Trophoblast cell (in vitro differentiated cells and primary cell): ENCODE data around the gene ESYT2.

Experiments used
- DNase-seq, 2 donors: peaks; one replicate each; pipeline ENCODE4 v3.0.0-alpha.2; 2016
- H2AFZ ChIP-seq: 2 replicates; pipeline ENCODE4 v1.6.1; 2013; ENCODE audit warnings: low read length, moderate library complexity, mild to moderate bottlenecking; ENCODE audit not compliant: insufficient read depth, poor library complexity
- H2AK5ac ChIP-seq: 2 replicates; pipeline ENCODE4 v1.6.1; 2013; ENCODE audit warnings: mild to moderate bottlenecking, low read length
- H2BK120ac ChIP-seq: 2 replicates; pipeline ENCODE4 v1.6.1; 2013; ENCODE audit warnings: low read length, mild to moderate bottlenecking, moderate library complexity; ENCODE audit not compliant: insufficient read depth, poor library complexity
- H2BK12ac ChIP-seq: 2 replicates; pipeline ENCODE4 v1.6.1; 2013; ENCODE audit warnings: mild to moderate bottlenecking, low read length, moderate library complexity
- H2BK5ac ChIP-seq: 2 replicates; pipeline ENCODE4 v1.6.1; 2013; ENCODE audit warnings: low read length, low read depth, moderate library complexity, mild to moderate bottlenecking; ENCODE audit not compliant: poor library complexity
- H3K14ac ChIP-seq: 2 replicates; pipeline ENCODE4 v1.6.1; 2013; ENCODE audit warnings: mild to moderate bottlenecking, low read length
- H3K18ac ChIP-seq: 2 replicates; pipeline ENCODE4 v1.6.1; 2013; ENCODE audit warnings: mild to moderate bottlenecking, low read length
- H3K23ac ChIP-seq: 2 replicates; pipeline ENCODE4 v1.6.1; 2013; ENCODE audit warnings: low read length
- H3K27ac ChIP-seq: 2 replicates; pipeline ENCODE4 v1.5.1; 2013; ENCODE audit warnings: low read depth, mild to moderate bottlenecking, inconsistent platforms, low read length, moderate library complexity
- H3K27me3 ChIP-seq: 2 replicates; pipeline ENCODE4 v1.6.1; 2013; ENCODE audit warnings: inconsistent platforms, mild to moderate bottlenecking, low read length, moderate library complexity; ENCODE audit not compliant: insufficient read depth
- H3K36me3 ChIP-seq, 2 experiments: 1 replicate in 1 of 2; 2 replicates in 1 of 2; pipeline ENCODE4 v1.6.1; 2013; ENCODE audit warnings: low read length in 2 of 2, mild to moderate bottlenecking in 2 of 2, moderate library complexity in 1 of 2; ENCODE audit not compliant: insufficient read depth in 2 of 2, control insufficient read depth in 1 of 2
- H3K4ac ChIP-seq: 2 replicates; pipeline ENCODE4 v1.6.1; 2013; ENCODE audit warnings: low read depth, mild to moderate bottlenecking, low read length, moderate library complexity
- H3K4me1 ChIP-seq, 2 experiments: 1 replicate in 1 of 2; 2 replicates in 1 of 2; pipeline ENCODE4 v1.6.1; 2013; ENCODE audit warnings: low read length in 2 of 2, mild to moderate bottlenecking in 2 of 2, moderate library complexity in 1 of 2; ENCODE audit not compliant: insufficient read depth in 2 of 2, control insufficient read depth in 1 of 2
- H3K4me2 ChIP-seq: 2 replicates; pipeline ENCODE4 v1.6.1; 2013; ENCODE audit warnings: inconsistent platforms, mild to moderate bottlenecking, low read length, moderate library complexity
- H3K4me3 ChIP-seq: 2 replicates; pipeline ENCODE4 v1.5.1; 2013; ENCODE audit warnings: mild to moderate bottlenecking, low read depth, low read length, inconsistent platforms
- H3K79me1 ChIP-seq: one replicate; pipeline ENCODE4 v1.6.1; 2013; ENCODE audit warnings: low read length
- H3K79me2 ChIP-seq: 2 replicates; pipeline ENCODE4 v1.6.1; 2013; ENCODE audit warnings: low read length, mild to moderate bottlenecking; ENCODE audit not compliant: control insufficient read depth, insufficient read depth, poor library complexity
- H3K9ac ChIP-seq: 2 replicates; pipeline ENCODE4 v1.6.1; 2013; ENCODE audit warnings: mild to moderate bottlenecking, low read length
- H3K9me3 ChIP-seq: 2 replicates; pipeline ENCODE4 v1.6.1; 2013; ENCODE audit warnings: low read depth, mild to moderate bottlenecking, control low read depth, inconsistent platforms, low read length; ENCODE audit not compliant: insufficient read depth
- H4K12ac ChIP-seq: 2 replicates; pipeline ENCODE4 v1.6.1; 2013; ENCODE audit warnings: low read depth, mild to moderate bottlenecking, low read length, moderate library complexity
- H4K8ac ChIP-seq: 2 replicates; pipeline ENCODE4 v1.6.1; 2013; ENCODE audit warnings: low read depth, mild to moderate bottlenecking, low read length, moderate library complexity
- H4K91ac ChIP-seq: one replicate; pipeline ENCODE4 v1.6.1; 2013; ENCODE audit warnings: low read depth, mild to moderate bottlenecking, low read length, moderate library complexity
- WGBS: extraction: QIAGEN DNeasy Blood & Tissue Kit; methylation state at CpG from one replicate; pipeline ENCODE4 v1.1.7; 2013; ENCODE audit warnings: missing lambda C conversion rate; ENCODE audit not compliant: insufficient read length, insufficient coverage; ENCODE audit errors: extremely low coverage; 5-methylcytosine and 5-hydroxymethylcytosine counted together

The ESYT2 gene

GRCh38 chr7:158771213-158771834 lies 58.0 kb downstream of the ESYT2 start:
- Histone ChIP-seq H3K9me3 (no peaks in the 10 kb centered on the region), H4K12ac (no peak overlapping the region), H3K27ac (no peak overlapping the region), H2AK5ac (no peak overlapping the region), H3K79me2 (no peaks in the 10 kb centered on the region), H3K36me3 (peaks cover 16 to 20% of the 10 kb centered on the region in 2 experiments), H3K4me3 (no peak overlapping the region), H3K18ac (no peak overlapping the region), H3K4me2 (no peak overlapping the region), H3K14ac (no peak overlapping the region), H2AFZ (no peak overlapping the region), H2BK120ac (no peak overlapping the region), H3K23ac (no peak overlapping the region), H4K8ac (no peak overlapping the region), H2BK12ac (no peak overlapping the region), H3K27me3 (no peaks in the 10 kb centered on the region), H3K79me1 (no peaks in the 10 kb centered on the region), H3K9ac (no peak overlapping the region), H4K91ac (no peak overlapping the region), H3K4me1 (peaks cover 0 to 2% of the 10 kb centered on the region in 2 experiments), H3K4ac (no peak overlapping the region), H2BK5ac (no peak overlapping the region)
- no peak for DNase-seq
- no CpG with 5 or more reads among the region's 16 CpGs for WGBS

- Histone ChIP-seq H3K79me1 (no peaks in the 10 kb centered on the region), H3K23ac (no peak overlapping the region), H3K9ac (no peak overlapping the region), H2BK12ac (no peak overlapping the region), H3K79me2 (no peaks in the 10 kb centered on the region), H2AFZ (no peak overlapping the region), H3K4me2 (no peak overlapping the region), H2BK5ac (no peak overlapping the region), H3K27me3 (no peaks in the 10 kb centered on the region), H3K4ac (no peak overlapping the region), H3K14ac (no peak overlapping the region), H2BK120ac (no peak overlapping the region), H4K91ac (no peak overlapping the region), H3K18ac (no peak overlapping the region), H3K36me3 (peaks cover 19 to 25% of the 10 kb centered on the region in 2 experiments), H3K4me3 (no peak overlapping the region), H2AK5ac (no peak overlapping the region), H4K12ac (no peak overlapping the region), H3K9me3 (no peaks in the 10 kb centered on the region), H3K4me1 (peaks cover 0 to 2% of the 10 kb centered on the region in 2 experiments), H3K27ac (no peak overlapping the region), H4K8ac (no peak overlapping the region)
- no CpG with 5 or more reads among the region's 4 CpGs for WGBS
- no peak for DNase-seq
Measured at GRCh38 chr7:158767707-158768106, 61.6 kb downstream of the ESYT2 start.

DNA sequence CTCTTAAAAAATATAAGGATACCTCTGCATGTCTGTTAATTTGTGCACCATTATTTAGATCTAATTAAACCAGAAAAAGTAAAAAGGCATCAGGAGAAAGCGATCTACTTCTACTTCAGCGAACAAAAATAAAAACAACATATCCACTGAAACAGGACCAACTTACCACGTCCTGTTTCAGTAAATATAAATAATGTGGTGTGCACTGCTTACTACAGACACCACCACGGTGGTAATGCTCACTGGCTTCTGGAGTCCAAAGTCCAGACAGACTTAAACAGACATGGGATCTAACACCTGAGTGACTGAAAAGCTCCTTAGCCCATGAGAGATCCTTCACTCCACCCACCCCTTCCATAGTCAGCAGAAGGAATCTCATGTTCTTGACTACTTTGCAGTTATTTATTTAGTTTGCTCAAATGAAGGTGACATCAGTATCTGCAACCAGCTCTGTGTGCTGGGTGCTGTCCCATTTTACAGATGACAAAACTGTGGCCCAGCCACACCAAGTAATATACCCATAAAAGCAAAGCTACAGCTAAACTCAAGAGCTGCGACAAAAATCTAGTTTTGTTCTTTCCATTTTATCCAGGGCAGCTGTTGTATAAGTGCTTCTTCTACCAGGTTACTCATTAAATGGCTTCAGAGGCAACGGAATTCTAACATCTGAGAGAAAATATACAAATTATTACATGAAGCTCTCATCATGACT lies 62.6 kb downstream of the ESYT2 start:
- Histone ChIP-seq H3K14ac (no peak overlapping the region), H3K9me3 (no peaks in the 10 kb centered on the region), H3K4ac (no peak overlapping the region), H3K4me3 (no peak overlapping the region), H3K23ac (no peak overlapping the region), H4K91ac (no peak overlapping the region), H3K79me2 (no peaks in the 10 kb centered on the region), H2BK5ac (no peak overlapping the region), H2AFZ (no peak overlapping the region), H2BK120ac (no peak overlapping the region), H3K27me3 (no peaks in the 10 kb centered on the region), H3K4me1 (peaks cover 0 to 2% of the 10 kb centered on the region in 2 experiments), H3K18ac (no peak overlapping the region), H3K4me2 (no peak overlapping the region), H4K8ac (no peak overlapping the region), H2BK12ac (no peak overlapping the region), H4K12ac (no peak overlapping the region), H3K9ac (no peak overlapping the region), H3K27ac (no peak overlapping the region), H3K36me3 (peaks cover 19 to 30% of the 10 kb centered on the region in 2 experiments), H3K79me1 (no peaks in the 10 kb centered on the region), H2AK5ac (no peak overlapping the region)
- no CpG with 5 or more reads among the region's 6 CpGs for WGBS
- no peak for DNase-seq

DNA sequence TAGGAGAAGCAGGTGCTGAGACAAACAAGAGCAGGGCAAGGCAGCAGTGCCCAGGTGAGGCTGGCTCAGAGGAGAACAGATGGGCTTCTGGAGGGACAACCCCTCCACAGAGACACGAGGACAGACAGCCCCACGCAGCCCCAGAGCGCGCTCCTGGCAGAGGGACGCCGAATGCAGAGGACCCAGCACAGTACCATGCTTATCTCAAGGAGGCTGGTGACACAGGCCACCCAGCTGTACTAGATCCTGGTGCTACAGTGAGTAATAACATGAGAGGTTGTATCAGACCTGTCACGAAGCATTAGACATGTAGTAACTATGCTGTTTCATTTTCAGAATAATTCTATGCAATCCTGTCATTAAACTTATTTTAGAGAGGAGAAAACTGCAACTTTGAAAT lies 64.3 kb downstream of the ESYT2 start:
- H3K79me1 ChIP-seq: no peaks in the 10 kb centered on the region
- H2BK120ac ChIP-seq: no peak overlapping the region
- H3K9me3 ChIP-seq: no peaks in the 10 kb centered on the region
- no peak for DNase-seq
- no peak overlapping the region for H3K14ac ChIP-seq
- no peaks in the 10 kb centered on the region for H3K27me3 ChIP-seq
- H2AFZ ChIP-seq: no peak overlapping the region
- H3K18ac ChIP-seq: no peak overlapping the region
- H4K12ac ChIP-seq: no peak overlapping the region
- peaks cover 27 to 41% of the 10 kb centered on the region in 2 experiments for H3K36me3 ChIP-seq
- H4K91ac ChIP-seq: no peak overlapping the region
- no peak overlapping the region for H3K23ac ChIP-seq
- no peak overlapping the region for H3K4me3 ChIP-seq
- no peak overlapping the region for H3K4me2 ChIP-seq
- H2AK5ac ChIP-seq: no peak overlapping the region
- WGBS: no CpG with 5 or more reads among the region's 7 CpGs
- H3K27ac ChIP-seq: no peak overlapping the region
- H4K8ac ChIP-seq: no peak overlapping the region
- no peaks in the 10 kb centered on the region for H3K79me2 ChIP-seq
- H2BK5ac ChIP-seq: no peak overlapping the region
- no peak overlapping the region for H3K9ac ChIP-seq
- no peak overlapping the region for H3K4ac ChIP-seq
- no peaks in the 10 kb centered on the region for H3K4me1 ChIP-seq
- H2BK12ac ChIP-seq: no peak overlapping the region
